GM18499 (cell line): ENCODE measurements around the gene ZSCAN2.
"Not testable (repeated sequence)": the region's sequence is repeated elsewhere in the genome, so short reads cannot be mapped to it uniquely, and the experiment has no call there.

Experiments used
- ATAC-seq: cut with Tn5 transposase; IDR thresholded peaks from one replicate; pipeline ENCODE4 v1.9.1; 2021; ENCODE audit warnings: moderate number of reproducible peaks; ENCODE audit not compliant: insufficient read depth, unreplicated experiment

ZSCAN2 gene

GRCh38 chr15:84633311-84634227, 32.8 kb downstream of the ZSCAN2 start:
- ATAC-seq, result no peak

GRCh38 chr15:84634228-84634837, 33.5 kb downstream of the ZSCAN2 start:
- no peak for ATAC-seq

DNA sequence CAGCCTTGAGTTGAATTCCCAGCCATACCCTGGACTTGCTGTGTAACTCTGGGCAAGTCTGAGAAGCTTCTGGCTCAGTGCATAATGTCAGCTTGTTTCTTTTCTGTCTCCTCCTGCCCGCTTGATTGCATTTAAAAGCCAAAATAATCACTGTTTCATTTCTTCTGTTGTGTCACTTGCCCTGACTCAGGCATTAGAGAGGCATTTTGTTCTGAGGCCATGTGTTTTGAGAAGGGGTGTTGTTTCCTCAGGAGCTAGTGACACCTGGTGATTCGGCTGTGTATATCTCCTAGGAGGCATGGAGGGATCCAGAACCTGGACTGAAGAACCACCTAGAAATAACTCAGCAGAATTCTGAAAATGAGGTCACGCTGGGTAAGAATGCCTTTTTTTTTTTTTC, 37.3 kb downstream of the ZSCAN2 start:
- no peak for ATAC-seq

DNA sequence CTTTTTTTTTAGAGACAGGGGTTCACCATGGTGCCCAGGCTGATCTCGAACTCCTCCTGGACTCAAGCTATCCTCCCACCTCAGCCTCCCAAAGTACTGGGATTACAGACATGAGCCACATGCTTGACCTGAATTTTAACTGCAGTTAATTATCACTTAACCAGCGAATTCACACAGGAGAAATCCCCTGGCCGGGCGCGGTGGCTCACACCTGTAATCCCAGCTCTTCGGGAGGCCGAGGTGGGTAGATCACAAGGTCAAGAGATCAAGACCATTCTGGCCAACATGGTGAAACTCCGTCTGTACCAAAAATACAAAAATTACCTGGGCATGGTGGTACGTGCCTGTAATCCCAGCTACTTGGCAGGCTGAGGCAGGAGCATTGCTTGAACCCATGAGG, 41.1 kb downstream of the ZSCAN2 start:
- ATAC-seq, result not testable (repeated sequence)

GRCh38 chr15:84642640-84643039, 41.8 kb downstream of the ZSCAN2 start:
- ATAC-seq, result not testable (repeated sequence)

GRCh38 chr15:84643838-84644237, 43.0 kb downstream of the ZSCAN2 start:
- no peak for ATAC-seq

GRCh38 chr15:84645496-84645895, 44.7 kb downstream of the ZSCAN2 start:
- no peak for ATAC-seq

DNA sequence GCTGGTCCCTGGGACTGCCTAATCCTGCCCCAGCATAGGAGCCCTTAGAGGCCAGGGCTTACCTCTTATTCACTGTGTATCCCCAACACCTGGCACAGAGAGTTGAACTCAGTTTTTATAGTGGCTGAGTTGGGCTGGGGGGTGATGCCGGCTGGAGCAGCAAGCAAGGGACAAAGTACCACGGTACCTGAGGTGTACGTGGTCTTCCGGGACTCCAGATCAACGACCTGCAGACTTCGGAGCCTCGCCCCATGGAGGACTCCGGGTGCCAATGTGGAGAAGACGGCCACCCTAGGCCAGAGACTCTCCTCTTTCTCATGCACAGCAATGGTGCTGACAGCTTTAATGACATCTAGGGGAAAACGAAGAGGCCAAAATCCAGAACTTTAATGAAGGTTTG, 45.2 kb downstream of the ZSCAN2 start:
- no peak for ATAC-seq

- no peak for ATAC-seq
Observed at GRCh38 chr15:84647726-84648125, 46.9 kb downstream of the ZSCAN2 start.

- ATAC-seq, result no peak
Observed at GRCh38 chr15:84648539-84648938, 47.7 kb downstream of the ZSCAN2 start.

DNA sequence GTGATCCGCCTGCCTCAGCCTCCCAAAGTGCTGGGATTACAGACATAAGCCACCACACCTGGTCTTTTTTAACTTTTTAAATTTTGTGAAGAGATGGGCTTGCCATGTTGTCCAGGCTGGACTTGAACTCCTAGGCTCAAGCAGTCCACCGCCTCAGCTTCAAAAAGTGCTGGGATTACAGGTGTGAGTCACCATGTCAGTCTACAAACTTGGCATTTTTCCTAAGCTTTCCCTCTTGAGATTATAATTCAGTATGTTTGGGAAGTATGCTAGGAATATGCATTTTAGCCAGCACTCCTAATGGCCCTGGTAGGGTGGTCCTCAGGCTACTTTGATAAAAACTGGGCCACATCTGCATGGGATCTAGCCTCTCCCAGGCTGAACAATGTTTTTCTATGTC, 48.9 kb downstream of the ZSCAN2 start:
- no peak for ATAC-seq

- ATAC-seq, result no peak
Observed at GRCh38 chr15:84653584-84653909, 52.7 kb downstream of the ZSCAN2 start.

DNA sequence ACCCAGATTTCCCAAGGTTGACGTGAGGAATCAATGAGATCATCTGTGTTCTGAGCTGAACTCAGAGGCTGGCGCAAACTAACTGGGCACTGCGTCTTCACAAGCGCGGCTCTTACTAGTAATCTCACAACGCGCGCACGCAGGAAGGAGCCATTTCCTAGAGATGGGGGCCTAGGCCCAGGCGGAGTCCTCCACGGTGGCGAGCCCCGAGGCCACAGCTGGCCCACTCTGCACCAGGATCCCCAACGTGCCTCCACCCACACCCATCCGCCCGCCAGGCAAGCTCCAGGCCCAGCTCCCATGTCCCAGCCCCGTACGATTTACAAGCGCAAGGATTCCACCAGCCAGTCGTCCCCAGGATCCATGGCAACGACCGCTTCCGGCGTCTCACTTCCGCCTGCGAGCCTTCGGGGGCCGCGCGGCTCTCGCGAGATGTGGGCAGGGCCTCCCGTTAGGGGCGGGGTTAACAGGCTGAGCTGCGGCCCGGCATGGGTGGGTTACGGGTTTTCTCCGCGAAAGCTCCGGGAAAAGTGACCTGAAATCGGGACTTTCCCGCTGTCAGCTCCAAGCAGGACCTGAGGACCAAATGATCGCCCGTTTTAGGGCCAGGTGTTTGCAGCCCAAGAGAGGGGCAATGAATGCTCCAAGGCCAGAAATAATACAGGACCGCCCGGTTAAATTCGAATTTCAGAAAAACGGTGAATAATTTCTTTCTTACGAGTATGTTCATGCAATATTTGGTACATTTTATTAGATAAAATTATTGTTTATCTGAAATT, 53.3 kb downstream of the ZSCAN2 start, which contains the start of gene WDR73:
WDR73 (minus strand) TSS at position 374 of the 779 bp plus-strand sequence; CDS start at position 365, 9 bp downstream.
- no peak for ATAC-seq

- no peak for ATAC-seq
Observed at GRCh38 chr15:84654689-84655453, 54.1 kb downstream of the ZSCAN2 start.

DNA sequence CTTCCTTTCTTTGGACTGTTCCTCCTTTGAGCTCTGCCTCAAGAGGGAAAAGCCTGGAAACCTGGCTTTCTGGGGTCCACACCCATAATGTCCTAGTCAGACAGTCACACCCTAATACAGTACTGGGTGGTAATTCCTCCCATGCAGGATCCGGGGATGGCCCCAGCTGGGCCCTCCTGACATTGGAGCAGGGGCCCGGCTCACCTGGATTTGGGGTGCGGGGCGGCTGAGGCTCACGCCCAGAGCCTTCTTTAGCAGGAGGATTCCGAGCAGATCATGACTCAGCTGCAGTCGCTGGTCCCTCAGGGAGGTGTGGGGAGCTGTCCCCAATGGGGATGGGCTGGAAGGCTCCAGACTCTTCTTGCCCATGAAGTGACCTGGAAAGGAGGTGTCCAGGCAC, 56.2 kb downstream of the ZSCAN2 start:
- ATAC-seq, result no peak

- no peak for ATAC-seq
Observed at GRCh38 chr15:84657748-84658079, 56.9 kb downstream of the ZSCAN2 start.

DNA sequence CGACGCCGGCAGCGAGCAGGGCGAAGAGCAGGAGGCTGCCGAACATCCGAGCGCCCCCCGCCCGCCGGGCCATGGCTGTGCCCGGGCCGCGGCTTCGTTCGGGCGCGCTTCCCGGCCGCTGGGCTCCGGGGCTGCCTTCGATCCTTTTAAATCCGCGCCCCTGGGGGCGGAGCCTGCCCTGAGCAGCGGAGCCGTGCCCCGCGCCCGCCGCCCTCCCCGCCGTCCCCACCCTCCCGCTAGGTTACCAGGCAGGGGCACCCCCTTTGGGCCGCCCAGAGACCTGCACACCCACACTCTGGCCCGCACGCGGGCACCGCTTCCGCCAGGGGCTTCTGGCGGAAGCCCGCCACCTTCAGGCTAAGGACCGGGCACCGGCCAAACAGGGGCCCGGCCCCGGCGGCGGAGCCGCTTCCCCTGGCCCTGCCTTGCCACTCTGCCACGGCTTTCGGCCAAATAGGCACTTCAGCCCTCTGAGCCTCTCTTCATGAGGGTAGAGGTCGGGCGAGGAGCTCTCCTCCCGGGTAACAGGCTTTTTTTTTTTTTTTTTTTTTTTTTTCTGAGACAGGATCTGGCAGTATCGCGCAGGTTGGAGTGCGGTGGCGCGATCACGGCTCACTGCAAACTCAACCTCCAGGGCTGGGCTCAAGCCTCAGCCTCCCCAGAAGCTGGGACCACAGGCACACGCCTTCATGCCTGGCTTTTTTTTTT, 57.4 kb downstream of the ZSCAN2 start, which contains the start of gene NMB:
NMB (minus strand) TSS at position 120 of the 708 bp plus-strand sequence; CDS start at position 73, 47 bp downstream.
- no peak for ATAC-seq

DNA sequence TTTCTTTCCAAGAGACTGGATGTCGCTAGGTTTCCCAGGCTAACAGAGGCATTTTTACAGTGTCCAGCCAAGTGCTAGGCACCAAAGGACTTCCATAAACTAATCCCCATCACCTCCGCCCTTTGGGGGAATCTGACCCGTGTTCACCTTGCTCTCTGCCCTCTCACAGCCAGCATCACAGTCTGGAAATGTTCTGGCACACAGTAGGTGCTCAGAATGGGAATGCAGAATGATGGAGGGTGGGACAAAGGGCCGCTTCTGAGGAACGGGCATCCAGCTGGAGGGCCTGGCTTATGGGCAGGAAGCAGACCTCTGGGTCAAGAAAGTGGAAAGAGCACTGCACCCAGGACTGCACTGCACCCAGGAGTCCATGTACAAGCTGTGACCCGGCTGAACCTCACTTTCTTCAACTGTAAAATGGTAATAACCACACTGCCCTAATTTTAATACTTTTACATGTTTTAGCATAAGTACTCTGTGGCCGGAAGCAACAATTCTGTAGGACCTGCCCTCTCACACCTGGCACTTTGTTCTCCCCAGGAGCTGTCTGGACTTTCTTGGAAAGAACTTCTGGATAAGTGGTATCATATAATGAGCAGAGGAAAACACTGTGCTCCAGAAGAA, 58.1 kb downstream of the ZSCAN2 start:
- ATAC-seq, result no peak
